Endodermal cell (in vitro differentiated cells): ENCODE data around the gene KAZN. TPM values are rescaled to one million over a fixed set of nuclear protein-coding genes. Genes with fewer than 3 reads are reported as not detected.

Experiments
- DNase-seq: peaks from one replicate; pipeline ENCODE4 v3.0.0-alpha.2; 2017
- H3K27ac ChIP-seq: 2 replicates; pipeline ENCODE4 v1.5.1; 2013; ENCODE audit warnings: mild to moderate bottlenecking, low read depth, low read length, moderate library complexity
- H3K27me3 ChIP-seq: 2 replicates; pipeline ENCODE4 v1.6.1; 2013; ENCODE audit warnings: mild to moderate bottlenecking, low read length, moderate library complexity; ENCODE audit not compliant: insufficient read depth, control insufficient read depth, poor library complexity, severe bottlenecking
- H3K36me3 ChIP-seq: 2 replicates; pipeline ENCODE4 v1.7.0; 2013; ENCODE audit warnings: mild to moderate bottlenecking, low read length, moderate library complexity; ENCODE audit not compliant: control insufficient read depth, insufficient read depth
- H3K4me1 ChIP-seq: one replicate; pipeline ENCODE4 v1.7.0; 2013; ENCODE audit warnings: low read length; ENCODE audit not compliant: control insufficient read depth, insufficient read depth
- H3K4me3 ChIP-seq: 2 replicates; pipeline ENCODE4 v1.5.1; 2013; ENCODE audit warnings: mild to moderate bottlenecking, low read length, moderate library complexity
- H3K9ac ChIP-seq: 2 replicates; pipeline ENCODE4 v1.6.1; 2013; ENCODE audit warnings: mild to moderate bottlenecking, low read length, moderate library complexity; ENCODE audit not compliant: poor library complexity, severe bottlenecking; ENCODE audit errors: extremely low read depth
- H3K9me3 ChIP-seq: 2 replicates; pipeline ENCODE4 v1.6.1; 2013; ENCODE audit warnings: mild to moderate bottlenecking, low read length, moderate library complexity; ENCODE audit not compliant: control insufficient read depth
- H3K27ac Mint-ChIP-seq: 2 replicates; pipeline ENCODE4 v1.8.0; 2020; ENCODE audit warnings: mixed read lengths
- H3K27me3 Mint-ChIP-seq: 2 replicates; pipeline ENCODE4 v1.8.0; 2021; ENCODE audit warnings: mild to moderate bottlenecking, mixed read lengths; ENCODE audit not compliant: insufficient read depth
- H3K36me3 Mint-ChIP-seq: 2 replicates; pipeline ENCODE4 v1.8.0; 2020; ENCODE audit warnings: low read depth, mixed read lengths
- H3K4me1 Mint-ChIP-seq: 2 replicates; pipeline ENCODE4 v1.8.0; 2020; ENCODE audit warnings: mixed read lengths
- H3K4me3 Mint-ChIP-seq: 2 replicates; pipeline ENCODE4 v1.8.0; 2020; ENCODE audit warnings: mild to moderate bottlenecking, moderate library complexity, mixed read lengths
- H3K9me3 Mint-ChIP-seq: 2 replicates; pipeline ENCODE4 v1.8.0; 2020; ENCODE audit warnings: mild to moderate bottlenecking, mixed read lengths
- CTCF ChIP-seq: fragments of 200-600 bp; sonication (generic); conservative IDR thresholded peaks from 2 replicates; pipeline ENCODE4 v1.5.0; 2021; ENCODE audit warnings: antibody characterized with exemption, mild to moderate bottlenecking
- WGBS, 2 experiments: methylation state at CpG; one replicate each; pipeline versions ENCODE4 v1.1.5 to v1.1.7; 2013; ENCODE audit warnings: missing lambda C conversion rate in 2 of 2, mixed read lengths in 1 of 2; ENCODE audit not compliant: insufficient coverage in 1 of 2, insufficient read length in 1 of 2; 5-methylcytosine and 5-hydroxymethylcytosine counted together
- total RNA-seq, 2 donors: library from RNA; stranded (reverse); fragmentation: NEBNext Ultra II Directional in 1 of 2; extraction: Animal tissue kit (Norgen Biotek cat#: 25700) in 1 of 2; gene quantifications; 2 replicates in 1 of 2; 3 replicates in 1 of 2; pipeline ENCODE4 v1.2.1, GENCODE V29; 2021

KAZN gene
- total RNA-seq, 2 donors from 2014 or later, result 12.4 to 13.9 TPM

DNA sequence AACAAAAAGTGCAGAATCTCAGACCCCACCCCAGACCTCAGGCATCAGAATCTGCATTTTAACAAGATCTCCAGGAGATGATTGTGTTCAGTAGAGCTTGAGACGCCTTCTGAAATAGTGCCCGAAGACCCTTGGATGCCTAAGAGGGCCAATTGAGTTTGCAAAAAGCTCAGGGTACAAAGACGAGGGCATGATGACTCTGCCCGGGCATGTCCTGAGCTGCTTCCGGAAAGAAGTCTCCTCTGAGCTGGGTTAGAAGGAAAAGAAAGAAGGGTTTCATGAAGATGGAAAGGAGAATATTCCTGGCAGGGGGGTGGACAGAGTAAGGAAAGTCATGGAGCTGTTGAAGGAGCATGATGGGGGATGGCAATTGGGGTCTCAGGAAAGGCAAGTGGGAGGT, 308.9 kb downstream of the KAZN start:
- Histone ChIP-seq H3K36me3 (no peaks in the 10 kb centered on the region), H3K27me3 (no peaks in the 10 kb centered on the region), H3K9me3 (no peaks in the 10 kb centered on the region), H3K4me3 (no peak overlapping the region), H3K27ac (no peak overlapping the region), H3K4me1 (no peaks in the 10 kb centered on the region), H3K9ac (no peak overlapping the region)
- no peak for TF ChIP-seq CTCF
- Mint-ChIP-seq H3K27ac (peak overlapping the region; percentile 60), H3K27me3 (no peaks in the 10 kb centered on the region), H3K4me3 (no peak overlapping the region), H3K4me1 (no peaks in the 10 kb centered on the region), H3K36me3 (no peaks in the 10 kb centered on the region), H3K9me3 (no peaks in the 10 kb centered on the region)
- 96 to 100% methylated on average over 5 of the region's 5 CpGs for WGBS, 2 experiments
- DNase-seq, result no peak

DNA sequence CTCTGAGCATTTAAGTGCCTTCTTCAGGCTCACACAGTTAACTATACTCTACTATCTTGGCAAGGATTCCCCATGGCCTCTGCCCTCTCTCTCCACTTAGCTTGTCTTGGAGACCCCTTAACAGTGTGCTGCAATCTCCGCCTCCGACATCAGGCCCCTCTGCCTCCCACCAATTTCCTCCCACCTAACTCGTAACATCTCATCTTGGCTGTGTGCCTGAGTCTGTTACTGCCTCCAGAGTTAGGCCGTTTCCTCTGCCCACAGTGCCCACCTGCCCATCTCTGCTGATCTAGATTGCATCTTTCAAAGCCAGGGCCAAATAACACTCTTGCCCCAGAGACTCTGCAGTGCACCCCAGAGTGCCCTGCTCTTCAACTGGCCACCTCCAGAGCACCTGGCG, 310.8 kb downstream of the KAZN start:
- H3K9ac ChIP-seq, result no peak overlapping the region
- no peaks in the 10 kb centered on the region for H3K4me1 ChIP-seq
- no peaks in the 10 kb centered on the region for H3K27me3 ChIP-seq
- no peak overlapping the region for H3K4me3 ChIP-seq
- no peaks in the 10 kb centered on the region for H3K4me1 Mint-ChIP-seq
- 94 to 100% methylated on average over 3 to 5 of the region's 5 CpGs for WGBS, 2 experiments
- no peak for TF ChIP-seq CTCF
- H3K36me3 ChIP-seq, result no peaks in the 10 kb centered on the region
- DNase-seq, result no peak
- no peak overlapping the region for H3K4me3 Mint-ChIP-seq
- no peak overlapping the region for H3K27ac ChIP-seq
- no peaks in the 10 kb centered on the region for H3K27me3 Mint-ChIP-seq
- H3K9me3 ChIP-seq, result no peaks in the 10 kb centered on the region
- no peaks in the 10 kb centered on the region for H3K36me3 Mint-ChIP-seq
- H3K9me3 Mint-ChIP-seq, result no peaks in the 10 kb centered on the region
- no peak overlapping the region for H3K27ac Mint-ChIP-seq

DNA sequence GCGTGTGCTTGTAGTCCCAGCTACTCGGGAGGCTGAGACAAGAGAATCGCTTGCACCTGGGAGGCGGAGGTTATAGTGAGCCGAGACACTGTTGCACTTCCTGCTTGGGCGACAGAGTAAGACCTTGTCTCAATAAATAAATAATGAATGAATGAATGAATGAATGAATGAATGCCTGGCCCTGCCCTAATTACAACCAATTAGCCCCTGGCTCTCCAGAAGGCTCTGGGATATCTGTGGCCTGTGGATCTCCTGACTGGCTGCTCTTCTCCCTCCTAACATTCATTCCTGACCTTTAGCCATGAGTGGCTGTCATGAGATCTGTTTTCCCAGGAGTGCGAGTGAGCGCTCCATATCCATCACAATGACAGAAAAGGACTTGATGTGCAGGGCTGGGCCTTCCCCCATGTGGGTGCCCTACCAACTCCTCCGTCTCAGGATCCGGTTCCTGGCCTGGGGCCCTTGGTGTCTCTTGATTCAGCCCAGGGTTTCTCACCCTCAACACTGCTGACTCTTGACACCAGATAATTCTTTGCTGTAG, 311.5 kb downstream of the KAZN start:
- Mint-ChIP-seq H3K4me3 (no peak overlapping the region), H3K4me1 (no peaks in the 10 kb centered on the region), H3K9me3 (no peaks in the 10 kb centered on the region), H3K27me3 (no peaks in the 10 kb centered on the region), H3K36me3 (no peaks in the 10 kb centered on the region), H3K27ac (no peak overlapping the region)
- Histone ChIP-seq H3K27ac (no peak overlapping the region), H3K4me3 (no peak overlapping the region), H3K9ac (no peak overlapping the region), H3K36me3 (no peaks in the 10 kb centered on the region), H3K4me1 (no peaks in the 10 kb centered on the region), H3K9me3 (no peaks in the 10 kb centered on the region), H3K27me3 (no peaks in the 10 kb centered on the region)
- DNase-seq, result no peak
- WGBS, 2 experiments, result 89 to 93% methylated on average over 9 to 10 of the region's 10 CpGs
- TF ChIP-seq CTCF, result no peak
